WERI-Rb-1 (cell line): ENCODE measurements around the gene KLHL34.

Source experiments
- DNase-seq: peaks from one replicate; pipeline ENCODE4 v3.0.0-alpha.2; 2020
- H3K27ac ChIP-seq: fragments of 250-450 bp; sonication (Bioruptor Pico); 2 replicates; pipeline ENCODE4 v1.5.1; 2020; ENCODE audit warnings: mild to moderate bottlenecking, moderate library complexity
- H3K27me3 ChIP-seq: fragments of 250-450 bp; sonication (Bioruptor Pico); 2 replicates; pipeline ENCODE4 v1.5.1; 2021; ENCODE audit warnings: mild to moderate bottlenecking, low read depth, moderate library complexity; ENCODE audit not compliant: insufficient read depth, severe bottlenecking
- H3K36me3 ChIP-seq: fragments of 250-450 bp; sonication (Bioruptor Pico); 2 replicates; pipeline ENCODE4 v1.5.1; 2020; ENCODE audit warnings: mild to moderate bottlenecking, moderate library complexity
- H3K4me3 ChIP-seq: 2 replicates; pipeline ENCODE4 v1.5.1; 2011; ENCODE audit warnings: low read depth, mild to moderate bottlenecking, control low read depth, low read length
- H3K9me3 ChIP-seq: fragments of 250-450 bp; sonication (Bioruptor Pico); 2 replicates; pipeline ENCODE4 v1.5.1; 2021; ENCODE audit warnings: mild to moderate bottlenecking, moderate library complexity; ENCODE audit not compliant: severe bottlenecking
- TF ChIP-seq, protein P1 (sequence below): IDR thresholded peaks from 2 replicates; pipeline ENCODE4 v1.5.1; 2011; ENCODE audit warnings: low read depth, mild to moderate bottlenecking, control low read depth, inconsistent platforms, low read length

The KLHL34 gene

GRCh38 chrX:21698272-21698671, 40.1 kb upstream of the KLHL34 start:
- TF ChIP-seq, protein P1, sequence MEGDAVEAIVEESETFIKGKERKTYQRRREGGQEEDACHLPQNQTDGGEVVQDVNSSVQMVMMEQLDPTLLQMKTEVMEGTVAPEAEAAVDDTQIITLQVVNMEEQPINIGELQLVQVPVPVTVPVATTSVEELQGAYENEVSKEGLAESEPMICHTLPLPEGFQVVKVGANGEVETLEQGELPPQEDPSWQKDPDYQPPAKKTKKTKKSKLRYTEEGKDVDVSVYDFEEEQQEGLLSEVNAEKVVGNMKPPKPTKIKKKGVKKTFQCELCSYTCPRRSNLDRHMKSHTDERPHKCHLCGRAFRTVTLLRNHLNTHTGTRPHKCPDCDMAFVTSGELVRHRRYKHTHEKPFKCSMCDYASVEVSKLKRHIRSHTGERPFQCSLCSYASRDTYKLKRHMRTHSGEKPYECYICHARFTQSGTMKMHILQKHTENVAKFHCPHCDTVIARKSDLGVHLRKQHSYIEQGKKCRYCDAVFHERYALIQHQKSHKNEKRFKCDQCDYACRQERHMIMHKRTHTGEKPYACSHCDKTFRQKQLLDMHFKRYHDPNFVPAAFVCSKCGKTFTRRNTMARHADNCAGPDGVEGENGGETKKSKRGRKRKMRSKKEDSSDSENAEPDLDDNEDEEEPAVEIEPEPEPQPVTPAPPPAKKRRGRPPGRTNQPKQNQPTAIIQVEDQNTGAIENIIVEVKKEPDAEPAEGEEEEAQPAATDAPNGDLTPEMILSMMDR: no peak
- DNase-seq: no peak
- H3K27ac ChIP-seq: no peak overlapping the region

GRCh38 chrX:21691512-21692018, 33.4 kb upstream of the KLHL34 start:
- TF ChIP-seq, protein P1: no peak
- no peak for DNase-seq
- Histone ChIP-seq H3K27me3 (peaks cover 5% of the 10 kb centered on the region), H3K4me3 (no peak overlapping the region), H3K9me3 (no peaks in the 10 kb centered on the region), H3K36me3 (no peaks in the 10 kb centered on the region), H3K27ac (no peak overlapping the region)

More at GRCh38 chrX:21698272-21698671, 40.1 kb upstream of the KLHL34 start:
- H3K27me3 ChIP-seq: no peaks in the 10 kb centered on the region
- H3K4me3 ChIP-seq: no peak overlapping the region
- no peaks in the 10 kb centered on the region for H3K36me3 ChIP-seq
- H3K9me3 ChIP-seq: no peaks in the 10 kb centered on the region

- TF ChIP-seq, protein P1: no peak
- Histone ChIP-seq H3K36me3 (no peaks in the 10 kb centered on the region), H3K27ac (no peak overlapping the region), H3K9me3 (no peaks in the 10 kb centered on the region), H3K27me3 (peaks cover 2% of the 10 kb centered on the region), H3K4me3 (no peak overlapping the region)
- no peak for DNase-seq
These were observed 25.8 kb upstream of the KLHL34 start for GRCh38 chrX:21683941-21684340.

DNA sequence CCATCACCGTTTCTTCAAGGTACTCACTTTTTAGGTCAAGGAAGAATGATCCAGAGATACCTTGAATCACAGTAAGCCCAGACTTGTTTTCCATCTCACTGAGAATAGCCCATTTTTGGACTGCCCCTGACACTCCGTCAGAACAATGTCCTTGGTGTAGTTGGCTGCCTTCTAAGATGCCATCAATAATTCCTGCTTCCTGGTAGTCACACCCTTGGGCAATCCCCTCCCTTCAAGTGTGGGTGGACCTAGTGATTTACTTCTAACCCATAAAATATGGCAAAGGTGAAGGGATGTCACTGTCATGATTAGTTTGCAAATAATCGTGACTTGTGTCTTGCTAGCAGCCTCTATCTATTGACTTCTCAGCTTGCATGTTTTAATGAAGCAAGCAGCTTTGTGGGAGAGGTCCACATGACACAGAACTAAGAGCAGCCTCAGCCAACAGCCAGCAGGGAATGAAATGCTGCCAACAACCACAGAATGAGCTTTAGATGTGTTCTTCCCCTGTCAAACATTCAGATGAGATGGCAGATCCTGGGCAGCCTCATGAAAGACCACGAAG, 20.0 kb upstream of the KLHL34 start:
- Histone ChIP-seq H3K27me3 (no peaks in the 10 kb centered on the region), H3K4me3 (no peak overlapping the region), H3K27ac (no peak overlapping the region), H3K36me3 (no peaks in the 10 kb centered on the region), H3K9me3 (no peaks in the 10 kb centered on the region)
- TF ChIP-seq, protein P1: no peak
- DNase-seq: no peak

- H3K27me3 ChIP-seq: no peaks in the 10 kb centered on the region
- no peak overlapping the region for H3K27ac ChIP-seq
- no peaks in the 10 kb centered on the region for H3K9me3 ChIP-seq
- TF ChIP-seq, protein P1: no peak
- no peaks in the 10 kb centered on the region for H3K36me3 ChIP-seq
- DNase-seq: no peak
- no peak overlapping the region for H3K4me3 ChIP-seq
These were observed 17.8 kb upstream of the KLHL34 start for GRCh38 chrX:21675931-21676330.
